Gastroesophageal sphincter (tissue), 4 donors: ENCODE results near the gene EXO1. TPM values are rescaled to one million over a fixed set of nuclear protein-coding genes. Genes with fewer than 3 reads are reported as not detected.

ENCODE experiments used
- ATAC-seq: fragments of 150-250 bp; one replicate; pipeline ENCODE4 v1.9.1; 2016; ENCODE audit warnings: mild to moderate bottlenecking, moderate library complexity
- H3K27ac ChIP-seq, 4 donors: fragments of 200-600 bp; sonication (generic) in 3 of 4; 1 replicate in 3 of 4; 2 replicates in 1 of 4; pipeline ENCODE4 v1.5.1; 2016 to 2019
- H3K27me3 ChIP-seq: fragments of 200-600 bp; sonication (generic); one replicate; pipeline ENCODE4 v1.5.1; 2019
- H3K36me3 ChIP-seq, 2 donors: fragments of 200-600 bp; sonication (generic); one replicate each; pipeline ENCODE4 v1.5.1; 2019; ENCODE audit warnings: control low read depth in 1 of 2
- H3K4me1 ChIP-seq, 3 donors: fragments of 200-600 bp; sonication (generic); 1 replicate in 2 of 3; 2 replicates in 1 of 3; pipeline ENCODE4 v1.5.1; 2016 to 2019; ENCODE audit warnings: control low read depth in 2 of 3
- H3K4me3 ChIP-seq, 2 donors: fragments of 200-600 bp; sonication (generic); one replicate each; pipeline ENCODE4 v1.5.1; 2019; ENCODE audit warnings: mild to moderate bottlenecking in 1 of 2, moderate library complexity in 1 of 2
- H3K9me3 ChIP-seq, 3 donors: fragments of 200-600 bp; sonication (generic); one replicate each; pipeline ENCODE4 v1.5.1; 2017 to 2019; ENCODE audit warnings: control low read depth in 2 of 3
- CTCF ChIP-seq, 4 experiments: fragments of 200-600 bp in 2 of 4; fragments of 450-650 bp in 2 of 4; sonication (generic) in 1 of 4; IDR thresholded peaks; one replicate each; pipeline ENCODE4 v1.5.1; 2017 to 2019; ENCODE audit warnings: antibody characterized with exemption in 4 of 4, mild to moderate bottlenecking in 2 of 4, moderate library complexity in 2 of 4
- EP300 ChIP-seq: sonication (generic); formaldehyde crosslinking; IDR thresholded peaks from one replicate; pipeline ENCODE4 v1.6.1; 2017; ENCODE audit warnings: antibody characterized with exemption, mild to moderate bottlenecking
- POLR2A ChIP-seq, 2 donors: fragments of 450-650 bp; IDR thresholded peaks; one replicate each; pipeline ENCODE4 v1.6.1; 2017; ENCODE audit warnings: antibody characterized with exemption in 2 of 2, mild to moderate bottlenecking in 2 of 2, moderate library complexity in 1 of 2
- POLR2AphosphoS5 ChIP-seq: sonication (generic); formaldehyde crosslinking; IDR thresholded peaks from one replicate; pipeline ENCODE4 v1.6.1; 2017; ENCODE audit warnings: antibody characterized with exemption
- WGBS, 2 donors: methylation state at CpG; one replicate each; pipeline ENCODE4 v1.1.5; 2018; ENCODE audit warnings: low coverage in 1 of 2; 5-methylcytosine and 5-hydroxymethylcytosine counted together
- total RNA-seq, 4 donors: library from RNA; depleted of rRNA; stranded (reverse); fragments of >200 nt; gene quantifications; one replicate each; pipeline ENCODE4 v1.1.0, GENCODE V29; 2016

Gene EXO1
- total RNA-seq, 4 donors from 2014 or later = 0.30 TPM; not detected in 3

- WGBS, 2 donors = 14 to 19% methylated on average over 1 to 4 of the region's 5 CpGs
- ATAC-seq = no peak
- H3K9me3 ChIP-seq = no peaks in the 10 kb centered on the region
- no peak overlapping the region for H3K27ac ChIP-seq
- no peak overlapping the region for H3K4me3 ChIP-seq
- H3K4me1 ChIP-seq = no peaks in the 10 kb centered on the region
- H3K27me3 ChIP-seq = no peaks in the 10 kb centered on the region
- TF ChIP-seq CTCF (IDR thresholded peaks at IDR 0.05) (no peak), EP300 (no peak), POLR2AphosphoS5 (no peak), POLR2A (IDR thresholded peaks at IDR 0.05) (no peak)
- H3K36me3 ChIP-seq = no peaks in the 10 kb centered on the region
Observed at GRCh38 chr1:241902391-241903065, 54.5 kb downstream of the EXO1 start.

DNA sequence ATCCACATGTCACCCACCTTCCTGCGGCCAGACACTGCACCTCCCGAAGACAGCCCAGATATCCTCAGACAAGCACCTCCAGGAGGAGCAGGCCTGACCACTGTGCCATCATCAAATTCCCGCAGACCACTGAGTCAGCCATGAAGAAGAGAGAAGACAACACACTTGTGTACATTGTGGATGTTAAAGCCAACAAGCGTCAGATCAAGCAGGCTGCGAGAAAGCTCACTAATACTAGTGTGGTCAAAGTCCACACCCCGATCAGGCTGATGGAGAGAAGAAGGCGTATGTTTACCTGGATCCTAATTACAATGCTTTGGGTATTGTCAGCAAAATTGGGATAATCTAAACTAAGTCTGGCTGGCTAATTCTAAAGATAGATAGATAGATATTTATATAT is 68.2 kb downstream of the EXO1 start:
- ATAC-seq = no peak
- no peaks in the 10 kb centered on the region for H3K4me1 ChIP-seq
- 89% methylated on average over 7 of the region's 7 CpGs; no CpG with 5 or more reads in 1 of the 2 donors for WGBS, 2 donors
- H3K27me3 ChIP-seq = no peaks in the 10 kb centered on the region
- H3K9me3 ChIP-seq = no peaks in the 10 kb centered on the region
- no peak overlapping the region for H3K4me3 ChIP-seq
- TF ChIP-seq POLR2AphosphoS5 (no peak), EP300 (no peak), POLR2A (IDR thresholded peaks at IDR 0.05) (no peak), CTCF (IDR thresholded peaks at IDR 0.05) (no peak)
- H3K27ac ChIP-seq = no peak overlapping the region
- H3K36me3 ChIP-seq = no peaks in the 10 kb centered on the region

GRCh38 chr1:241917487-241917886 is 69.5 kb downstream of the EXO1 start:
- 90 to 93% methylated on average over 3 to 5 of the region's 12 CpGs for WGBS, 2 donors
- Histone ChIP-seq H3K36me3 (no peaks in the 10 kb centered on the region), H3K27ac (no peak overlapping the region), H3K4me1 (no peaks in the 10 kb centered on the region), H3K27me3 (no peaks in the 10 kb centered on the region), H3K9me3 (no peaks in the 10 kb centered on the region), H3K4me3 (no peak overlapping the region)
- ATAC-seq = peak; percentile 22
- TF ChIP-seq EP300 (no peak), CTCF (IDR thresholded peaks at IDR 0.05) (no peak), POLR2A (IDR thresholded peaks at IDR 0.05) (no peak), POLR2AphosphoS5 (no peak)

DNA sequence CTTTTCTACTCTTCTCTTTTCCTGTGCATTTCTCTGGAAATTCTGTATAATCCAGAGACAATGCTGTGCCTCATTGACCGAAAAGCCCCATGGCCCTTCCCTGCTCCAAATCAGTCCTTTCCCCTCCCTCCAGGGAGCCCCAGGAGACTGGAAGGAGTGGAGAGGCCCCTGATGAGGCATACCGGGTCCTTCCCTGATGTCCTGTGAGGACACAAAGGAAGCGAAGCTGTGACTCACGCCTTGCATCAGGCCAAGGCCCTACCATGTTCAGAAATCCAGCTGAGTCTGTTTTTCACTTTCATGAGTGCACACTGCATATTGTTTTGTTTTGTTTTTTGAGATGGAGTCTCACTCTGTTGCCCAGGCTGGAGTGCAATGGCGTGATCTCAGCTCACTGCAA is 70.9 kb downstream of the EXO1 start:
- ATAC-seq = no peak
- 37% methylated on average over 3 of the region's 5 CpGs; no CpG with 5 or more reads in 1 of the 2 donors for WGBS, 2 donors
- H3K27me3 ChIP-seq = peaks cover 7% of the 10 kb centered on the region
- H3K9me3 ChIP-seq = no peaks in the 10 kb centered on the region
- TF ChIP-seq CTCF (IDR thresholded peaks at IDR 0.05) (no peak), POLR2AphosphoS5 (no peak)
- no peaks in the 10 kb centered on the region for H3K36me3 ChIP-seq
- no peaks in the 10 kb centered on the region for H3K4me1 ChIP-seq
- no peak overlapping the region for H3K27ac ChIP-seq
- H3K4me3 ChIP-seq = no peak overlapping the region

GRCh38 chr1:241924080-241924808 is 76.2 kb downstream of the EXO1 start:
- Histone ChIP-seq H3K4me1 (no peaks in the 10 kb centered on the region), H3K27ac (no peak overlapping the region), H3K27me3 (peaks cover 10% of the 10 kb centered on the region), H3K9me3 (no peaks in the 10 kb centered on the region), H3K36me3 (no peaks in the 10 kb centered on the region), H3K4me3 (no peak overlapping the region)
- WGBS, 2 donors = 92 to 96% methylated on average over 5 to 6 of the region's 10 CpGs
- TF ChIP-seq POLR2AphosphoS5 (no peak), EP300 (no peak), CTCF (IDR thresholded peaks at IDR 0.05) (no peak), POLR2A (IDR thresholded peaks at IDR 0.05) (no peak)
- ATAC-seq = no peak
